OCI-LY7 (cell line): ENCODE measurements around the gene ISY1. TPM values are rescaled to one million over a fixed set of nuclear protein-coding genes. Genes with fewer than 3 reads are reported as not detected.
A peak's percentile ranks its signal among the peaks of the same experiment; 100 is the strongest.
"Not testable (repeated sequence)": the region's sequence is repeated elsewhere in the genome, so short reads cannot be mapped to it uniquely, and the experiment has no call there.

Source experiments
- BruUV-seq: library from RNA; stranded (reverse); fragments of 400-500 nt; replicated peaks from 2 replicates; lab custom pipeline; 2021; lab: Mats Ljungman, UMichigan
- CTCF ChIA-PET: fragments of 300-600 bp; sonication (Branson Sonifier 250); formaldehyde crosslinking; loops from one replicate; lab custom pipeline; 2022; ENCODE audit warnings: antibody characterized with exemption; ENCODE audit not compliant: unreplicated experiment; lab: Charles Lee
- POLR2A ChIA-PET: fragments of 300-600 bp; sonication (Branson Sonifier 250); formaldehyde crosslinking; loops from one replicate; lab custom pipeline; 2022; ENCODE audit warnings: antibody characterized with exemption; lab: Charles Lee
- DNase-seq: peaks from one replicate; pipeline ENCODE4 v3.0.0-alpha.2; 2015; ENCODE audit warnings: low spot score
- H2AFZ ChIP-seq: fragments of 200-600 bp; sonication (generic), shearing (Covaris generic); 2 replicates; pipeline ENCODE4 v1.6.1; 2014; ENCODE audit warnings: mild to moderate bottlenecking, antibody characterized with exemption, low read length, moderate library complexity
- H3K27ac ChIP-seq: fragments of 200-600 bp; sonication (generic); 2 replicates; pipeline ENCODE4 v1.5.1; 2014; ENCODE audit warnings: mixed run types, low read depth, mild to moderate bottlenecking, moderate library complexity, low read length, inconsistent platforms; ENCODE audit not compliant: poor library complexity, severe bottlenecking
- H3K36me3 ChIP-seq: fragments of 200-600 bp; sonication (generic); 2 replicates; pipeline ENCODE4 v1.6.1; 2014; ENCODE audit warnings: mild to moderate bottlenecking, antibody characterized with exemption, low read length, moderate library complexity, mixed read lengths; ENCODE audit not compliant: insufficient read depth
- H3K4me1 ChIP-seq: fragments of 200-600 bp; sonication (generic); 2 replicates; pipeline ENCODE4 v1.5.1; 2014; ENCODE audit warnings: mild to moderate bottlenecking, low read length; ENCODE audit not compliant: insufficient read depth, poor library complexity, severe bottlenecking
- H3K4me2 ChIP-seq: fragments of 200-600 bp; sonication (generic); 2 replicates; pipeline ENCODE4 v1.6.1; 2014; ENCODE audit warnings: mild to moderate bottlenecking, low read length
- H3K4me3 ChIP-seq: fragments of 200-600 bp; sonication (generic); 2 replicates; pipeline ENCODE4 v1.5.1; 2014; ENCODE audit warnings: mild to moderate bottlenecking, low read depth, low read length; ENCODE audit not compliant: poor library complexity, severe bottlenecking
- H3K79me2 ChIP-seq: fragments of 200-600 bp; sonication (generic); 2 replicates; pipeline ENCODE4 v1.6.1; 2016; ENCODE audit warnings: low read depth, mild to moderate bottlenecking, low read length, moderate library complexity, mixed read lengths; ENCODE audit not compliant: insufficient read depth
- H3K9me2 ChIP-seq: fragments of 200-600 bp; sonication (generic); 2 replicates; pipeline ENCODE4 v1.6.1; 2016; ENCODE audit warnings: mild to moderate bottlenecking, low read length, mixed read lengths; ENCODE audit not compliant: insufficient read depth
- H3K9me3 ChIP-seq: fragments of 200-600 bp; sonication (generic); 2 replicates; pipeline ENCODE4 v1.6.1; 2014; ENCODE audit warnings: mild to moderate bottlenecking, mixed run types, low read length, mixed read lengths
- H4K20me1 ChIP-seq: fragments of 200-600 bp; sonication (generic); 2 replicates; pipeline ENCODE4 v1.6.1; 2014; ENCODE audit warnings: mild to moderate bottlenecking, antibody characterized with exemption, low read length, moderate library complexity, mixed read lengths; ENCODE audit not compliant: insufficient read depth
- CTCF ChIP-seq: fragments of 200-600 bp; sonication (generic); conservative IDR thresholded peaks from 2 replicates; pipeline ENCODE4 v1.5.1; 2014; ENCODE audit warnings: mild to moderate bottlenecking, antibody characterized with exemption, low read length, moderate library complexity, mixed read lengths
- EZH2phosphoT487 ChIP-seq: fragments of 200-600 bp; sonication (generic); IDR thresholded peaks from 2 replicates; pipeline ENCODE4 v1.6.1; 2018; ENCODE audit warnings: low read depth, borderline replicate concordance, mild to moderate bottlenecking, mixed run types, antibody characterized with exemption, low read length, moderate library complexity, mixed read lengths
- intact Hi-C: fragments of 100-400 bp; cut with micrococcal nuclease; formaldehyde crosslinking; loops from one replicate; pipeline ENCODE4 v1.10.0; 2022; ENCODE audit not compliant: unreplicated experiment
- total RNA-seq, 2 experiments: library from RNA; depleted of rRNA in 1 of 2; stranded (reverse); fragments of >200 nt in 1 of 2; shearing (Covaris generic) in 1 of 2; gene quantifications; 2 replicates each; pipeline ENCODE4 v1.2.3, GENCODE V29; 2014 to 2022

The ISY1 gene
- total RNA-seq, 2 experiments from 2014 or later, result 34.5 to 62.1 TPM

DNA sequence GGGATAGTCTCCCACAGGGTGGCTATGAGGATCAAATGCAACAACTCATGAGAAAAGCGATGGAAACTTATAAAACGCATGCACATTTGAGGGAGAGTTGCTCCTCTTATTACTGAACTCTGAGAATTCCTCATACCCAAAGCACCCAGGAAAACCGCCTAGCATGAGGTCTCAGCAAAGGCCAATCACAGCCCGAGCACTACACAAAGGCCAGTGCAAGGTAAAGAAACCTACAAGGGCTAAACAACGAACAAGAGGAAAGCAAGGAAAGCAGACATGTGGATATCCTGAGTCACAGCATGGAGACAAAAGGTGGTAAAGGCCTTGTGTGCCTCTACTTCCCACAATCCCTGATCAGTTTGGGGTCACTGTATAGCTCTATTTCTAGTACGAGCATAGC lies 46.4 kb downstream of the ISY1 start:
- TF ChIP-seq EZH2phosphoT487 (no peak), CTCF (no peak)
- ChIA-PET POLR2A (interaction anchor here (1.0 kb wide), 1 partner anchor 310 kb away, joined by 3 read pairs; no protein-coding TSS in a partner anchor), CTCF (no interaction called here)
- H3K36me3 ChIP-seq, result peaks cover 48% of the 10 kb centered on the region; the same call in 1 of the 2 replicates
- H3K4me1 ChIP-seq, result peaks cover 40% of the 10 kb centered on the region
- H3K9me2 ChIP-seq, result no peaks in the 10 kb centered on the region
- intact Hi-C loops, result no loop called here
- no peak overlapping the region for H3K4me2 ChIP-seq
- no peaks in the 10 kb centered on the region for H4K20me1 ChIP-seq
- no peaks in the 10 kb centered on the region for H3K9me3 ChIP-seq
- no TSS peak for BruUV-seq
- no peak overlapping the region for H2AFZ ChIP-seq
- no peak for DNase-seq
- H3K27ac ChIP-seq, result no peak overlapping the region
- peaks cover 22% of the 10 kb centered on the region for H3K79me2 ChIP-seq
- no peak overlapping the region for H3K4me3 ChIP-seq

DNA sequence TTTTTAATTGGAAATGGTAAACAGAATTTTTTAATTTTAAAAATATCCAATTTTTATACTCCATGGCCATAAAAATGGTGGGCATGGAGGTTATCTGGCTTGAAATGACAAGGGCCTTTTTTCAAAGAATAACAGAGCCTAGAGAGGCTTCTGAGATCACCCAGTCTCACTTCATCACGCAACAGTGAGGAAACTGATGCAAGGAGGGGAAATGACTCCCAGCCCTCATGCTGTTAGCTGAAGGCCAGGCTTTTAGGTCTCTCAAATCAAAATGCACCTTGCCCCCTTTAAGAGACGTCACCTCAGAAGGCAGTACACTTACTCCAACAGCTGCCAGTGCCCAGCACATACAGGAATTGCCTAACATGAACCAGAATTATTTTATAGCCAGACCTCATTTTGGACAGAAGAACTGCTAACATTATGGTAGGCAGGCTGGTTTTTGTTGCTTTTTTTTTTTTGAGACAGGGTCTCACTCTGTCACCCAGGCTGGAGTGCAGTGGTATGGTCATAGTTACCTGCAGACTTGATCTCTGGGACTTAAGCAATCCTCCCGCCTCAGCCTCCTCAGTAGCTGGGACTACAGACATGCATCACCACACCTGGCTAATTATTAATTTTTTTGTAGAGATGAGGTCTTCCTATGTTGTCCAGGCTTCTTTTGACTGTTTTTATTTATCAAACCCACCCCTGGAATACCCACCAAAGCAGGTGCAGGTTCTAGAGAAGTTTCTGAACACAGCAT lies 48.4 kb downstream of the ISY1 start:
- H3K27ac ChIP-seq, result no peak overlapping the region

GRCh38 chr3:129111076-129111780 lies 49.6 kb downstream of the ISY1 start:
- POLR2A ChIA-PET, H3K4me1 ChIP-seq, H3K9me3 ChIP-seq, CTCF ChIA-PET, H3K9me2 ChIP-seq, H4K20me1 ChIP-seq, H3K4me2 ChIP-seq, BruUV-seq, H3K4me3 ChIP-seq, DNase-seq, intact Hi-C loops, H2AFZ ChIP-seq, H3K79me2 ChIP-seq, H3K27ac ChIP-seq: not testable (repeated sequence)
- H3K36me3 ChIP-seq, result peaks cover 39% of the 10 kb centered on the region

More for the DNA sequence above, 48.4 kb downstream of the ISY1 start:
- TF ChIP-seq EZH2phosphoT487 (no peak), CTCF (no peak)
- Histone ChIP-seq H3K9me2 (no peaks in the 10 kb centered on the region), H3K4me1 (peaks cover 20% of the 10 kb centered on the region), H3K36me3 (peaks cover 44% of the 10 kb centered on the region), H4K20me1 (0 out of 2 replicates have a peak, but pooled peaks cover 7% of the 10 kb centered on the region), H3K9me3 (no peaks in the 10 kb centered on the region), H3K4me3 (no peak overlapping the region), H3K4me2 (no peak overlapping the region), H2AFZ (no peak overlapping the region), H3K79me2 (peaks cover 7% of the 10 kb centered on the region; the same call in 1 of the 2 replicates)
- POLR2A ChIA-PET, result interaction anchor here (0.7 kb wide), 1 partner anchor 82 kb away, joined by 3 read pairs; no protein-coding TSS in a partner anchor
- CTCF ChIA-PET, result no interaction called here
- DNase-seq, result peak; percentile 51
- BruUV-seq, result no TSS peak
- intact Hi-C loops, result no loop called here
